Upper lobe of left lung (tissue), 4 donors: ENCODE measurements around the gene TPSG1.

ENCODE experiments used
- CTCF ChIP-seq, 6 experiments: fragments of 450-650 bp in 4 of 6; fragments of 200-600 bp in 2 of 6; sonication (generic) in 2 of 6; IDR thresholded peaks; one replicate each; pipeline ENCODE4 v1.5.1; 2016 to 2019; ENCODE audit warnings: antibody characterized with exemption in 6 of 6
- EP300 ChIP-seq, 4 donors: sonication (generic); formaldehyde crosslinking; IDR thresholded peaks; one replicate each; pipeline ENCODE4 v1.5.1; 2017; ENCODE audit warnings: antibody characterized with exemption in 4 of 4, control low read depth in 2 of 4
- POLR2A ChIP-seq, 4 donors: fragments of 450-650 bp; IDR thresholded peaks; one replicate each; pipeline ENCODE4 v1.5.1; 2016 to 2017; ENCODE audit warnings: antibody characterized with exemption in 4 of 4, mild to moderate bottlenecking in 2 of 4
- POLR2AphosphoS5 ChIP-seq, 2 donors: sonication (generic); formaldehyde crosslinking; IDR thresholded peaks; one replicate each; pipeline ENCODE4 v1.5.1; 2017; ENCODE audit warnings: antibody characterized with exemption in 2 of 2

- no peak for TF ChIP-seq POLR2AphosphoS5 (IDR thresholded peaks at IDR 0.05)
- no peak for TF ChIP-seq CTCF (IDR thresholded peaks at IDR 0.05)
- TF ChIP-seq POLR2A (IDR thresholded peaks at IDR 0.05) = no peak
- TF ChIP-seq EP300 (IDR thresholded peaks at IDR 0.05) = no peak
These were observed 31.1 kb downstream of the TPSG1 start for GRCh38 chr16:1193825-1194581.
